ENCODE results near the gene LRP5.

DNA sequence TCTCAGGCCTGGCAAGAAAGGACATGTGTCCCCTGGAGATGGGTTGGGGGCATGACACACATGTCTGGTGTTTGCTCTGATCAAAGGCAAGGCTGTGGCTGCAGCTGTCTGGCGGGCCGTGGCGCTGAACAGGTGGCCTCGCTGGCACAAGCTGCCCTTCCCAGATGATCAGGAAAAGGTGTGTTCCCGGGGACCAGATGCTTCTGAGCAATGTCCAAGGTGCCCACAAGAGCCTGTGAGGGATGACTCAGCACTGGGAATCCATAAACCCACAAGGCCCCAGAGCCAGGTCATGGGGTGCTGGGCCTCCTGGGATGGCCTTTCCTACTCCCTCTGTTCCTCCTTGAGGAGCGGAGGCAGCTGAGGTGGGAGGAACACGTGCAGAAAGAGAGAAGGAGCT is 9.7 kb upstream of the LRP5 start:
- TF ChIP-seq, protein P1, sequence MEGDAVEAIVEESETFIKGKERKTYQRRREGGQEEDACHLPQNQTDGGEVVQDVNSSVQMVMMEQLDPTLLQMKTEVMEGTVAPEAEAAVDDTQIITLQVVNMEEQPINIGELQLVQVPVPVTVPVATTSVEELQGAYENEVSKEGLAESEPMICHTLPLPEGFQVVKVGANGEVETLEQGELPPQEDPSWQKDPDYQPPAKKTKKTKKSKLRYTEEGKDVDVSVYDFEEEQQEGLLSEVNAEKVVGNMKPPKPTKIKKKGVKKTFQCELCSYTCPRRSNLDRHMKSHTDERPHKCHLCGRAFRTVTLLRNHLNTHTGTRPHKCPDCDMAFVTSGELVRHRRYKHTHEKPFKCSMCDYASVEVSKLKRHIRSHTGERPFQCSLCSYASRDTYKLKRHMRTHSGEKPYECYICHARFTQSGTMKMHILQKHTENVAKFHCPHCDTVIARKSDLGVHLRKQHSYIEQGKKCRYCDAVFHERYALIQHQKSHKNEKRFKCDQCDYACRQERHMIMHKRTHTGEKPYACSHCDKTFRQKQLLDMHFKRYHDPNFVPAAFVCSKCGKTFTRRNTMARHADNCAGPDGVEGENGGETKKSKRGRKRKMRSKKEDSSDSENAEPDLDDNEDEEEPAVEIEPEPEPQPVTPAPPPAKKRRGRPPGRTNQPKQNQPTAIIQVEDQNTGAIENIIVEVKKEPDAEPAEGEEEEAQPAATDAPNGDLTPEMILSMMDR (IDR thresholded peaks at IDR 0.05; ENCODE audit: low read depth, low read length, poor library complexity, severe bottlenecking), result no peak
- no peak for TF ChIP-seq EZH2phosphoT487 (IDR thresholded peaks at IDR 0.05; ENCODE audit: borderline replicate concordance, low read length)
